Endothelial cell of umbilical vein (primary cell): ENCODE results near the gene EIF1AD.

ENCODE experiments used
- CTCF ChIP-seq, 2 donors: IDR thresholded peaks; 1 replicate in 1 of 2; 2 replicates in 1 of 2; pipeline ENCODE4 v1.5.1; 2011; ENCODE audit warnings: low read length in 2 of 2, mild to moderate bottlenecking in 2 of 2, moderate library complexity in 2 of 2, control low read depth in 1 of 2, inconsistent platforms in 1 of 2, low read depth in 1 of 2; ENCODE audit not compliant: insufficient read depth in 1 of 2; ENCODE audit errors: extremely low read depth in 1 of 2
- EZH2 ChIP-seq: IDR thresholded peaks from 2 replicates; pipeline ENCODE4 v1.6.1; 2012; ENCODE audit warnings: borderline replicate concordance, low read depth, mild to moderate bottlenecking, moderate library complexity, low read length, inconsistent platforms; ENCODE audit not compliant: severe bottlenecking
- POLR2A ChIP-seq: IDR thresholded peaks from 2 replicates; pipeline ENCODE4 v1.6.1; 2012; ENCODE audit warnings: low read depth, mild to moderate bottlenecking, control low read depth, low read length
- POLR2AphosphoS5 ChIP-seq: IDR thresholded peaks from 2 replicates; pipeline ENCODE4 v1.6.1; 2012; ENCODE audit warnings: low read depth, mild to moderate bottlenecking, control low read depth, low read length, moderate library complexity; ENCODE audit not compliant: insufficient read depth

GRCh38 chr11:65967329-65967934 is 34.5 kb downstream of the EIF1AD start:
- no peak for TF ChIP-seq CTCF (IDR thresholded peaks at IDR 0.05; ENCODE audit: extremely low read depth in 1 of 2, insufficient read depth in 1 of 2, low read depth in 1 of 2, low read length in 2 of 2)
- TF ChIP-seq POLR2AphosphoS5: no peak
- no peak for TF ChIP-seq POLR2A
- no peak for TF ChIP-seq EZH2
